Subcutaneous abdominal adipose tissue (tissue), 5 donors: ENCODE measurements around the gene U2SURP.

Experiments used
- H3K27ac ChIP-seq: one replicate; pipeline ENCODE4 v1.7.0; 2013; ENCODE audit warnings: low read depth, mild to moderate bottlenecking, inconsistent platforms, low read length, moderate library complexity
- H3K27me3 ChIP-seq, 5 donors: one replicate each; pipeline ENCODE4 v1.7.0; 2013; ENCODE audit warnings: low read length in 5 of 5, inconsistent platforms in 1 of 5; ENCODE audit not compliant: control insufficient read depth in 5 of 5, insufficient read depth in 4 of 5
- H3K36me3 ChIP-seq, 5 donors: one replicate each; pipeline ENCODE4 v1.7.0; 2013; ENCODE audit warnings: low read length in 5 of 5; ENCODE audit not compliant: control insufficient read depth in 5 of 5, insufficient read depth in 5 of 5
- H3K4me1 ChIP-seq, 5 donors: one replicate each; pipeline ENCODE4 v1.7.0; 2013; ENCODE audit warnings: low read length in 5 of 5, mild to moderate bottlenecking in 3 of 5, moderate library complexity in 1 of 5; ENCODE audit not compliant: control insufficient read depth in 5 of 5, insufficient read depth in 5 of 5
- H3K4me3 ChIP-seq, 5 donors: one replicate each; pipeline ENCODE4 v1.7.0; 2013; ENCODE audit warnings: low read length in 5 of 5, low read depth in 1 of 5
- H3K9ac ChIP-seq, 5 donors: one replicate each; pipeline ENCODE4 v1.7.0; 2013; ENCODE audit warnings: low read length in 5 of 5, mild to moderate bottlenecking in 4 of 5, moderate library complexity in 3 of 5
- H3K9me3 ChIP-seq, 5 donors: one replicate each; pipeline ENCODE4 v1.7.0; 2013; ENCODE audit warnings: low read length in 5 of 5; ENCODE audit not compliant: control insufficient read depth in 5 of 5
- donor health status: healthy.
- donor health status: healthy.
- donor health status: healthy.
- donor health status: healthy.
- donor health status: healthy.

The U2SURP gene

GRCh38 chr3:143090976-143091837, 89.8 kb downstream of the U2SURP start:
- H3K36me3 ChIP-seq = no peaks in the 10 kb centered on the region
- H3K9ac ChIP-seq = no peak overlapping the region
- H3K27ac ChIP-seq = no peak overlapping the region
- peaks cover 0 to 2% (median 0%) of the 10 kb centered on the region in 5 donors for H3K27me3 ChIP-seq
- no peak overlapping the region for H3K4me3 ChIP-seq
- H3K4me1 ChIP-seq = no peaks in the 10 kb centered on the region
- no peaks in the 10 kb centered on the region for H3K9me3 ChIP-seq

GRCh38 chr3:143092191-143092590, 90.8 kb downstream of the U2SURP start:
- Histone ChIP-seq H3K9me3 (peaks cover 0 to 3% (median 0%) of the 10 kb centered on the region in 5 donors), H3K9ac (no peak overlapping the region), H3K27me3 (peaks cover 0 to 2% (median 0%) of the 10 kb centered on the region in 5 donors), H3K36me3 (no peaks in the 10 kb centered on the region), H3K27ac (no peak overlapping the region), H3K4me1 (no peaks in the 10 kb centered on the region), H3K4me3 (no peak overlapping the region)

GRCh38 chr3:143095813-143096212, 94.4 kb downstream of the U2SURP start:
- Histone ChIP-seq H3K27ac (no peak overlapping the region), H3K4me3 (no peak overlapping the region), H3K9ac (no peak overlapping the region), H3K27me3 (peaks cover 0 to 2% (median 0%) of the 10 kb centered on the region in 5 donors), H3K9me3 (peaks cover 0 to 3% (median 0%) of the 10 kb centered on the region in 5 donors), H3K4me1 (peaks cover 0 to 9% (median 0%) of the 10 kb centered on the region in 5 donors), H3K36me3 (no peaks in the 10 kb centered on the region)

GRCh38 chr3:143098032-143098764, 96.8 kb downstream of the U2SURP start:
- Histone ChIP-seq H3K4me3 (no peak overlapping the region), H3K9me3 (peaks cover 0 to 3% (median 0%) of the 10 kb centered on the region in 5 donors), H3K27ac (no peak overlapping the region), H3K4me1 (peaks cover 0 to 9% (median 0%) of the 10 kb centered on the region in 5 donors), H3K9ac (no peak overlapping the region), H3K36me3 (no peaks in the 10 kb centered on the region), H3K27me3 (peaks cover 0 to 2% (median 0%) of the 10 kb centered on the region in 5 donors)

- no peak overlapping the region for H3K27ac ChIP-seq
- no peaks in the 10 kb centered on the region for H3K36me3 ChIP-seq
- no peak overlapping the region for H3K9ac ChIP-seq
- no peak overlapping the region for H3K4me3 ChIP-seq
- peaks cover 0 to 2% (median 0%) of the 10 kb centered on the region in 5 donors for H3K27me3 ChIP-seq
- H3K4me1 ChIP-seq = peaks cover 0 to 9% (median 0%) of the 10 kb centered on the region in 5 donors
- peaks cover 0 to 6% (median 0%) of the 10 kb centered on the region in 5 donors for H3K9me3 ChIP-seq
Observed at GRCh38 chr3:143099210-143099609, 97.8 kb downstream of the U2SURP start.

GRCh38 chr3:143099690-143100089, 98.3 kb downstream of the U2SURP start:
- H3K36me3 ChIP-seq = no peaks in the 10 kb centered on the region
- H3K4me1 ChIP-seq = peaks cover 0 to 9% (median 0%) of the 10 kb centered on the region in 5 donors
- no peak overlapping the region for H3K27ac ChIP-seq
- H3K4me3 ChIP-seq = no peak overlapping the region
- H3K27me3 ChIP-seq = peaks cover 0 to 2% (median 0%) of the 10 kb centered on the region in 5 donors
- peaks cover 0 to 8% (median 4%) of the 10 kb centered on the region in 5 donors for H3K9me3 ChIP-seq
- no peak overlapping the region for H3K9ac ChIP-seq

- no peaks in the 10 kb centered on the region for H3K36me3 ChIP-seq
- H3K9me3 ChIP-seq = peaks cover 5 to 15% (median 12%) of the 10 kb centered on the region in 5 donors
- peaks cover 0 to 2% (median 0%) of the 10 kb centered on the region in 5 donors for H3K27me3 ChIP-seq
- no peak overlapping the region for H3K27ac ChIP-seq
- no peak overlapping the region for H3K9ac ChIP-seq
- H3K4me1 ChIP-seq = peaks cover 0 to 9% (median 0%) of the 10 kb centered on the region in 5 donors
- H3K4me3 ChIP-seq = no peak overlapping the region
Observed at GRCh38 chr3:143100451-143100850, 99.1 kb downstream of the U2SURP start.

GRCh38 chr3:143101792-143102381, 100.5 kb downstream of the U2SURP start:
- no peak overlapping the region for H3K27ac ChIP-seq
- H3K9me3 ChIP-seq = peaks cover 7 to 25% (median 15%) of the 10 kb centered on the region in 5 donors
- peaks cover 0 to 2% (median 0%) of the 10 kb centered on the region in 5 donors for H3K27me3 ChIP-seq
- H3K4me1 ChIP-seq = peaks cover 0 to 9% (median 0%) of the 10 kb centered on the region in 5 donors
- no peak overlapping the region for H3K9ac ChIP-seq
- H3K36me3 ChIP-seq = no peaks in the 10 kb centered on the region
- no peak overlapping the region for H3K4me3 ChIP-seq

- Histone ChIP-seq H3K4me1 (peaks cover 0 to 9% (median 0%) of the 10 kb centered on the region in 5 donors), H3K36me3 (no peaks in the 10 kb centered on the region), H3K4me3 (no peak overlapping the region), H3K9me3 (peaks cover 7 to 25% (median 15%) of the 10 kb centered on the region in 5 donors), H3K9ac (no peak overlapping the region), H3K27ac (no peak overlapping the region), H3K27me3 (peaks cover 0 to 2% (median 0%) of the 10 kb centered on the region in 5 donors)
Observed at GRCh38 chr3:143103652-143104051, 102.3 kb downstream of the U2SURP start.
